Muscle of leg (tissue), 11 donors: ENCODE data around the gene FKBP7. TPM values are rescaled to one million over a fixed set of nuclear protein-coding genes. Genes with fewer than 3 reads are reported as not detected.

Experiments
- DNase-seq: peaks from one replicate; pipeline ENCODE4 v3.0.0; 2013
- H3K27ac ChIP-seq: one replicate; pipeline ENCODE4 v1.5.1; 2013; ENCODE audit warnings: mild to moderate bottlenecking, low read length, control low read depth
- H3K27me3 ChIP-seq: one replicate; pipeline ENCODE4 v1.6.1; 2013; ENCODE audit warnings: low read length; ENCODE audit not compliant: control insufficient read depth, insufficient read depth
- H3K36me3 ChIP-seq: one replicate; pipeline ENCODE4 v1.6.1; 2013; ENCODE audit warnings: low read length; ENCODE audit not compliant: control insufficient read depth, insufficient read depth
- H3K4me1 ChIP-seq: one replicate; pipeline ENCODE4 v1.6.1; 2013; ENCODE audit warnings: low read length; ENCODE audit not compliant: control insufficient read depth, insufficient read depth
- H3K4me3 ChIP-seq: one replicate; pipeline ENCODE4 v1.5.1; 2013; ENCODE audit warnings: low read length, control low read depth
- H3K9me3 ChIP-seq: replicated peaks from 2 replicates; pipeline ENCODE4 v1.6.1; 2013; ENCODE audit warnings: low read depth, low read length; ENCODE audit not compliant: control insufficient read depth
- WGBS: methylation state at CpG from one replicate; pipeline ENCODE4 v1.1.5; 2013; ENCODE audit warnings: missing lambda C conversion rate; ENCODE audit not compliant: insufficient coverage; 5-methylcytosine and 5-hydroxymethylcytosine counted together
- polyA plus RNA-seq, 8 donors: library from polyadenylated mRNA; unstranded; fragments of 120-200 nt; gene quantifications; one replicate each; pipeline versions ENCODE4 v1.2.1 to v1.2.3, GENCODE V29; 2013; ENCODE audit warnings: inconsistent platforms in 1 of 8, low replicate concordance in 1 of 8; ENCODE audit not compliant: insufficient read length in 8 of 8, insufficient read depth in 1 of 8
- total RNA-seq: library from RNA; stranded (reverse); fragments of 120-200 nt; gene quantifications from one replicate; pipeline ENCODE4 v1.2.4, GENCODE V29; 2013

FKBP7 gene
- total and polyA plus RNA-seq, 9 donors = 45.1 to 74.7 (median 58.4) TPM

DNA sequence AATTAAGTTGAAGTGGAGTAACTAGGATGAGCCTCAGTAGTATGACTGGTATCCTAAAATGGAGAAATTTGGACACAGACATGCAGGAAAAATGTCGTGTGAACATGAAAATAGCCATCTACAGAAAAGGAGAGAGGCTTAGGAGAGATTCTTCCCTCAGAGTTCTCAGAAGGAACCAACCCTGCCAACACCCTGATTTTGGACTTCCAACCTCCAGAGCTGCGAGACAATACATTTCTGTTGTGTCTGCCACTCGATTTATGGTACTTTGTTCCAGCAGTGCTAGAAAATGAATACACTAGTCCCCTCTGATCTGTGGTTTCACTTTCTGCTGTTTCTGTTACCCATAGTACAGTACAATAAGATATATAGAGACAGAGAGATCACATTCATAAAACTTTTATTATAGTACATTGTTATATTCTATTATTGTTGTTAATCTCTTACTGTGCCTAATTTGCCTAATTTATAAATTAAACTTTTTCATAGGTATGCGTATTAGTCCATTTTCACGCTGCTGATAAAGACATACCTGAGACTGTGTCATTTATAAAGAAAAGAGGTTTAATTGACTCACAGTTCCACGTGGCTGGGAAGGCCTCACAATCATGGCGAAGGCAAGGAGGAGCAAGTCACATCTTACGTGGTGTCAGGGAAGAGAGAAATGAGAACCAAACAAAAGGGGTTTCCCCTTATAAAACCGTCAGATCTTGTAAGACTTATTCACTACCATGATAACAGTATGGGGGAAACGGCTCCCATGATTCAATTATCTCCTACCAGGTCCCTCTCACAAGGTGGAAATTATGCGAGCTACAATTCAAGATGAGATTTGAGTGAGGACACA, 43.1 kb upstream of the FKBP7 start:
- no peaks in the 10 kb centered on the region for H3K27me3 ChIP-seq
- no peaks in the 10 kb centered on the region for H3K9me3 ChIP-seq
- H3K4me3 ChIP-seq = no peak overlapping the region
- peaks cover 5% of the 10 kb centered on the region for H3K36me3 ChIP-seq
- H3K4me1 ChIP-seq = peaks cover 4% of the 10 kb centered on the region
- 100% methylated on average over 4 of the region's 11 CpGs for WGBS
- H3K27ac ChIP-seq = no peak overlapping the region
- DNase-seq = no peak

DNA sequence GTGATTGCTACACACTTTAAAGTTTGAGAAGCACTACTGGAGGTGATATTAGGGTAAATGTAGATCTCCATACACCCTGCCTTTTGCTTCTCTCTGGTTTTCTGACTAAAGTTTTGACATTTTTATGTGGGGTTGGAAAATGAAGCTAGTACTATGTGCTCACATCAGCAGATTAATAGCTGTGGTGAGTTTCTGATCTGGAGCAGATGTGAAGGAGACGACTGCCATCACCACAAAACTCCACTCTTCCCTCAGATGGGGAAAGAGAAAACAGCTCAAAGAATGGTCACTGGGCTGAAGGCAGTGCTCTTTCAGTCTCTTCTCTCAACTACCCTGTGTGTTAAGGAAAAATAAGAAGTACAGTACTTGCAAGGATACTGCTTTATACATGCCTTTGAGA, 39.1 kb upstream of the FKBP7 start:
- H3K4me1 ChIP-seq = no peaks in the 10 kb centered on the region
- no peak overlapping the region for H3K4me3 ChIP-seq
- no CpG with 5 or more reads among the region's 1 CpG for WGBS
- H3K27me3 ChIP-seq = no peaks in the 10 kb centered on the region
- H3K27ac ChIP-seq = no peak overlapping the region
- DNase-seq = no peak
- H3K9me3 ChIP-seq = no peaks in the 10 kb centered on the region
- peaks cover 4% of the 10 kb centered on the region for H3K36me3 ChIP-seq

DNA sequence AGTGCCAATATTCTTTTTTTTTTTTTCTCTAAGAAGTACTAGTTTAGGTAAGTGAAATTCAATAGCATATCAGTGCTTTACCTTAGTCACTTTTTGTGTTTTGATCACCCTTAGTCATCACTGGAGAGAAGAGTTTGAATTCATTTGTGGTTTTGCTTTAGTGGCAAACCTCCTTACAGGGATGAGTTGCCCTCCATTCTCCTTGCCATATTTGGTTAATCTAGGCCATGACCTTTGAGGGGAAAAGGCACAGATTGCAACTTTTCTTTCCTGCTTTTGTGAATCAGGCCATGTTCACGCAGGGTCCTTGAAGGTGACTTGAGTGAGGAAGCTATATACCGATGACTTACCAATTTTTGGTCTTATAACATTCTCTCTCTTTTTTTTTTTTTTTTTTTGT, 36.3 kb upstream of the FKBP7 start:
- H3K27me3 ChIP-seq = no peaks in the 10 kb centered on the region
- H3K27ac ChIP-seq = no peak overlapping the region
- no peak overlapping the region for H3K4me3 ChIP-seq
- DNase-seq = no peak
- no CpG with 5 or more reads among the region's 2 CpGs for WGBS
- H3K36me3 ChIP-seq = peaks cover 7% of the 10 kb centered on the region
- H3K4me1 ChIP-seq = no peaks in the 10 kb centered on the region
- no peaks in the 10 kb centered on the region for H3K9me3 ChIP-seq

DNA sequence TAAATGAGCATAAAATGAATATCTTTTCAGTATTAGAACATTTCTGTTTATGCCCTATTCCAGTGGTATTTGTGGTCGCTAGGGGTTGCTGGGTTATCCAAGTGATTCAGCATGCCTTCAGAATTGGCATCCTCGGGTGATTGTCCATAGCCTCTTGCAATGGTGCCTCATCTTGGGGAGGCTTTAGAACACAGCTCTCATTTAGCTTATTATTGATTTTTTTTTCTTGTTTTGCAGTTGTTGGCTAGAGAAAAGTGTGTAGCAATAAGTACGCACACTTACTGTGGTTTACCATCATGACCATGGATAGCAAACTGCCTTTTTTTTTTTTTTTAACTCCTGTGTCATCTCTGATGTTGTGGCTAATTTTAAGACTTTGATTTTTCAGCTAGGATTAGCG, 35.5 kb upstream of the FKBP7 start:
- no peaks in the 10 kb centered on the region for H3K4me1 ChIP-seq
- peaks cover 10% of the 10 kb centered on the region for H3K36me3 ChIP-seq
- H3K4me3 ChIP-seq = no peak overlapping the region
- no peak overlapping the region for H3K27ac ChIP-seq
- 100% methylated on average over 2 of the region's 4 CpGs for WGBS
- no peak for DNase-seq
- H3K27me3 ChIP-seq = no peaks in the 10 kb centered on the region
- H3K9me3 ChIP-seq = no peaks in the 10 kb centered on the region

DNA sequence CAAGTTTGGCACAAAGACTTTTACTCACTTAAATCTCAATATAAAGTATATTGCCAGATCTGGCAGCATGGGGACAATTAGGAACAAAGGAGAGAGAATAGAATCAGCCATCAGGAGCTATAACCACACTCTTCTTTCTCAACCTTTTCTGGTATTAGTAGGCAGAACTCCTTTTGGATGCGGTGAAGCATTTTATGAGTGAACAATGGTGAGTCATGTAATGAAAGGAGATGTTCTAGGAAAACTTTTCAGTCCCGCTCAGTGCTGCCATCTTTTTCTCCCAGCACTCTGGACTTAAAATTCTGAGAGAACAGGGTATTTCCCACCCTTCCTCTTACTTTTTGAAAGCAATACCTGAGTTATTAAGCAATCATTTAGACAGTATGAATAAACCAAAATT, 34.1 kb upstream of the FKBP7 start:
- H3K4me3 ChIP-seq = no peak overlapping the region
- WGBS = no CpG with 5 or more reads among the region's 2 CpGs
- H3K27ac ChIP-seq = no peak overlapping the region
- no peaks in the 10 kb centered on the region for H3K4me1 ChIP-seq
- DNase-seq = no peak
- no peaks in the 10 kb centered on the region for H3K27me3 ChIP-seq
- H3K9me3 ChIP-seq = no peaks in the 10 kb centered on the region
- peaks cover 10% of the 10 kb centered on the region for H3K36me3 ChIP-seq

DNA sequence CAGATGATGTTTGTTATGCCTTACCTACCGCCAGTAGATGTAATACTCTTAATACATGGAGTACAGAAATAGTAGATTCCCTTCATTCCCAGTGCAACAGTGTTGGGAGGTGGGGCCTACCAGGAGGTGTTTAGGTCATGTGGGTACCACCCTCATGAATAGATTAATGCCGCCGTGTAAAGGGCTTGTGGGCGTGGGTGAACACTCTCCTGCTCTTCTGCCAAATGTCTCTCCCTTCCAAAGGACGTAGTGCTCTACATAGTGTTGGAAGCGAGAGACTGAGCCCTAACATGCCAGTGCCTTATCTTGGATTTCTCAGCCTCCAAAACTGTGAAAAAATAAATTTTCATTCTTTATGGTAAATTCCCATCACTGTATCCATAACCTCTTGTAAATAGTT, 32.0 kb upstream of the FKBP7 start:
- Histone ChIP-seq H3K9me3 (no peaks in the 10 kb centered on the region), H3K4me3 (no peak overlapping the region), H3K27me3 (no peaks in the 10 kb centered on the region), H3K4me1 (no peaks in the 10 kb centered on the region), H3K27ac (no peak overlapping the region), H3K36me3 (peaks cover 10% of the 10 kb centered on the region)
- WGBS = 100% methylated on average over 2 of the region's 6 CpGs
- no peak for DNase-seq

DNA sequence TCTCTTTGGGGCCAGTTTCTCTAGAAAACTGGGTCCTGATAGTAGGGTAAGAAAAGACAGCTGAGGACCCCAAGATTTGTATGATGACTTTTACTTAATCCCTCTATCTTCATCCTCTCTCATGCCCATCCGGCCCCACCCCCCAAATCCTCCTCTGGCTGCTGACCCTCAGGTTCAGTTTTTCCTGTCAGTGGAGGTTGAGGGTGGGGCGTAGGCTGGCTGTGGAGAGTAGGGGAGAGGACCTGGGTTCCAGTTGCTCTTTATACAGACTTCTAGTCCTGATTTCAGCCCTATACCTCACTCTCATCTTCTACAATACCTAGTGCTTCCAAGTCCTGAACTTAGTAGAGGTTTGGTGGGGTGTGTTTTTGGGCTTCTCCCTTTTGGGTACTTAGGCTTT, 30.2 kb upstream of the FKBP7 start:
- H3K9me3 ChIP-seq = no peaks in the 10 kb centered on the region
- WGBS = no CpG with 5 or more reads among the region's 2 CpGs
- H3K27me3 ChIP-seq = no peaks in the 10 kb centered on the region
- no peak for DNase-seq
- no peaks in the 10 kb centered on the region for H3K4me1 ChIP-seq
- no peak overlapping the region for H3K27ac ChIP-seq
- peaks cover 10% of the 10 kb centered on the region for H3K36me3 ChIP-seq
- no peak overlapping the region for H3K4me3 ChIP-seq

DNA sequence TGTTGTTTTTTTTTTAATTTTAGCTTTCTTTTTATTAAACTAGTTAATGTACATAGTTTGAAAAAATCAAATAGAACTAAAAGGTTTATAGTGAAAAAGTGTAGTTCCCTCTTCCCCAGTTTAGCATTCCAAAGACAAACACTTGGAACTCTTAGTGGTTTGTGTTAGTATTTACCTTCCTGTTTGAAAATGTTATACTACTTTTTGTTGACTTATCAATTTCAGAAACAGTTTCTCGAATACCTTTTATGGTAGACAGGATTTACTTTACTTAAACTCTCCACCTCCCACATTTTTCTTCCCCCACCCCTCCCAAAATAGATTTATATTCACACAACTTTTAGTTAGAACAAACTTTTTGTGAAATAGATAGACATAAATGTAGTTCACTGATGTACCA, 28.5 kb upstream of the FKBP7 start:
- WGBS = no CpG with 5 or more reads among the region's 1 CpG
- H3K9me3 ChIP-seq = no peaks in the 10 kb centered on the region
- no peak for DNase-seq
- H3K27me3 ChIP-seq = no peaks in the 10 kb centered on the region
- no peaks in the 10 kb centered on the region for H3K4me1 ChIP-seq
- H3K36me3 ChIP-seq = peaks cover 3% of the 10 kb centered on the region
- no peak overlapping the region for H3K4me3 ChIP-seq
- H3K27ac ChIP-seq = no peak overlapping the region

DNA sequence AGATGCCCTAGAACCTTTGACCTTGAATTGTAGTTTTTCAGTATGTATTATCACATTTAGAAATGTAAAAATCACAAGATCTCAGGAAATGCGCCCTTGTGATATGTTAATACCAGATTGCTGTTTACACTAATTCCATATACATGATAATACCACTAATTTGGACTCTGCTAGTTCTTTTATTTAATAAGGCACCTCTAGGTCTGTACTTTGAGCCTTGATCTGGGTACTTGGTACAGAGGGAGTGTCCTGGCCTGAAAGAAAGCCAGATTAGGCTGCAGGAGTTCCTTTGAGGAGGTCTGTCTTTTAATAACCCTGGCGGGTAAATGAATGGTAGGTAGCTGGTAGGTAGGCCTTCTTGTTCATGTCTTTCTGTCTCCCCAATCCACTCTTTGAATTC, 28.1 kb upstream of the FKBP7 start:
- no peak for DNase-seq
- WGBS = no CpG with 5 or more reads among the region's 2 CpGs
- Histone ChIP-seq H3K4me3 (no peak overlapping the region), H3K4me1 (no peaks in the 10 kb centered on the region), H3K9me3 (no peaks in the 10 kb centered on the region), H3K27me3 (no peaks in the 10 kb centered on the region), H3K27ac (no peak overlapping the region), H3K36me3 (peaks cover 3% of the 10 kb centered on the region)

DNA sequence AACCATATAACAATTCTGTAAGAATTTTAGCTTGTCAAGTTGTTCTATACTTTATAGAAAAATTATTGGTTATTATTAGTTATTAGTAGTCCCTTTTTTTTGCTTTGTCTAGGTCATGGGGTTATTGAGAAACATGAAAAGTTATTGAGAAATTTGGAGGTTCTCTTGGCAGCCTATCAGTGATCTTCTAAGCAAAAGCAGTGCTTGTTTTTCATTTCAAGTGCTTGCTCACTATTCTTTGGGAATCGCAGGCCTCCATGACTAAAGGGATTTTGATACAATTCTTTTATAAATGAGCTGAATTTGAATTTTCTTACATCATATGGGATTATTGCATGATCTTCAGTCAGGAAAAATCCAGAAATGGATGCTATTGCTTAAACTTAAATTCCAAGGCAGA, 27.7 kb upstream of the FKBP7 start:
- H3K9me3 ChIP-seq = no peaks in the 10 kb centered on the region
- H3K27ac ChIP-seq = no peak overlapping the region
- no peaks in the 10 kb centered on the region for H3K27me3 ChIP-seq
- H3K36me3 ChIP-seq = peaks cover 3% of the 10 kb centered on the region
- no peak for DNase-seq
- WGBS = no CpG with 5 or more reads among the region's 1 CpG
- no peak overlapping the region for H3K4me3 ChIP-seq
- H3K4me1 ChIP-seq = no peaks in the 10 kb centered on the region

DNA sequence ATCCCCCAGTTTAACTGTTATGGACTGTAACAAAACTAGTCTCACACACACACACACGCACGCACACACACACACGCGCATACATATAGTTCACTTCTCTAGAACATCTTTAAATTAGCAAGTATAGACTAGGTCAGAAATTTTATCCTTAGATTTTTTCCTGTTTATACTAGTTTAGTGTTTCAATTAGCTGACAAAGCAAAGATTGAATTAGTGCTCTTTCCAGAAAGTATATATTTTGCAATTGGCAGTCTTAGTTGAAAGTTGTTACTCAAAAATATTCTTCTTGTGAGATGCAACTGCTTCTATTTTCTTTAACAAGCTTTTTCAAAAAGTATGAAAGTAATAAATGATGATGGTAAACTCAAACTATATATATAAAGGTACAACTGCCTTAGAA, 24.4 kb upstream of the FKBP7 start:
- H3K27ac ChIP-seq = no peak overlapping the region
- DNase-seq = no peak
- no peaks in the 10 kb centered on the region for H3K4me1 ChIP-seq
- no peak overlapping the region for H3K4me3 ChIP-seq
- WGBS = no CpG with 5 or more reads among the region's 4 CpGs
- peaks cover 12% of the 10 kb centered on the region for H3K36me3 ChIP-seq
- no peaks in the 10 kb centered on the region for H3K9me3 ChIP-seq
- H3K27me3 ChIP-seq = no peaks in the 10 kb centered on the region
